ENCODE data around the gene C1QTNF9B. TPM values are rescaled to one million over a fixed set of nuclear protein-coding genes. Genes with fewer than 3 reads are reported as not detected.
"Not testable (repeated sequence)": the region's sequence is repeated elsewhere in the genome, so short reads cannot be mapped to it uniquely, and the experiment has no call there.

Gene C1QTNF9B
- total RNA-seq, 1 experiment from 2014 or later = not detected

GRCh38 chr13:23899555-23899954 lies 2.3 kb upstream of the C1QTNF9B start:
- DNase-seq (ENCODE audit: low spot score) = peak; percentile 26
- in situ Hi-C loops (cut with HindIII; ENCODE audit: low sequenced_read_pairs) = no loop called here

- in situ Hi-C loops (cut with HindIII; ENCODE audit: low sequenced_read_pairs) = no loop called here
- DNase-seq (ENCODE audit: low spot score) = no peak
Measured at GRCh38 chr13:23898101-23898500, 799 bp upstream of the C1QTNF9B start.

GRCh38 chr13:23894746-23895145 lies 2.6 kb downstream of the C1QTNF9B start:
- DNase-seq (ENCODE audit: low spot score); in situ Hi-C loops (cut with HindIII; ENCODE audit: low sequenced_read_pairs): not testable (repeated sequence)

- DNase-seq (ENCODE audit: low spot score); in situ Hi-C loops (cut with HindIII; ENCODE audit: low sequenced_read_pairs): not testable (repeated sequence)
Measured at GRCh38 chr13:23893791-23894190, 3.5 kb downstream of the C1QTNF9B start.

GRCh38 chr13:23889615-23890607 lies 7.4 kb downstream of the C1QTNF9B start:
- in situ Hi-C loops (cut with HindIII; ENCODE audit: low sequenced_read_pairs) = no loop called here
- DNase-seq (ENCODE audit: low spot score) = no peak

- in situ Hi-C loops (cut with HindIII; ENCODE audit: low sequenced_read_pairs) = no loop called here
- DNase-seq (ENCODE audit: low spot score) = peak; percentile 94
Measured at GRCh38 chr13:23888658-23889614, 8.4 kb downstream of the C1QTNF9B start, which contains the start of gene MIPEP. Gene MIPEP, minus strand, starts transcription at chr13:23889400. Its CDS starts 80 bp downstream, at chr13:23889320.

- in situ Hi-C loops (cut with HindIII; ENCODE audit: low sequenced_read_pairs) = not testable (repeated sequence)
Measured at GRCh38 chr13:23884361-23884760, 12.9 kb downstream of the C1QTNF9B start.

GRCh38 chr13:23883255-23883654 lies 14.0 kb downstream of the C1QTNF9B start:
- in situ Hi-C loops (cut with HindIII; ENCODE audit: low sequenced_read_pairs) = no loop called here
- DNase-seq (ENCODE audit: low spot score) = no peak

More at GRCh38 chr13:23884361-23884760, 12.9 kb downstream of the C1QTNF9B start:
- DNase-seq (ENCODE audit: low spot score) = not testable (repeated sequence)

GRCh38 chr13:23881402-23881800 lies 15.9 kb downstream of the C1QTNF9B start:
- DNase-seq (ENCODE audit: low spot score); in situ Hi-C loops (cut with HindIII; ENCODE audit: low sequenced_read_pairs): not testable (repeated sequence)

- in situ Hi-C loops (cut with HindIII; ENCODE audit: low sequenced_read_pairs); DNase-seq (ENCODE audit: low spot score): not testable (repeated sequence)
Measured at GRCh38 chr13:23880493-23881401, 16.6 kb downstream of the C1QTNF9B start.

GRCh38 chr13:23877286-23877685 lies 20.0 kb downstream of the C1QTNF9B start:
- in situ Hi-C loops (cut with HindIII; ENCODE audit: low sequenced_read_pairs) = no loop called here
- DNase-seq (ENCODE audit: low spot score) = no peak

- DNase-seq (ENCODE audit: low spot score) = no peak
- in situ Hi-C loops (cut with HindIII; ENCODE audit: low sequenced_read_pairs) = no loop called here
Measured at GRCh38 chr13:23876265-23876664, 21.0 kb downstream of the C1QTNF9B start.

- peak; percentile 32 for DNase-seq (ENCODE audit: low spot score)
- in situ Hi-C loops (cut with HindIII; ENCODE audit: low sequenced_read_pairs) = no loop called here
Measured at GRCh38 chr13:23871616-23872220, 25.6 kb downstream of the C1QTNF9B start.

- no peak for DNase-seq (ENCODE audit: low spot score)
- in situ Hi-C loops (cut with HindIII; ENCODE audit: low sequenced_read_pairs) = no loop called here
Measured at GRCh38 chr13:23870356-23871140, 26.8 kb downstream of the C1QTNF9B start.

- in situ Hi-C loops (cut with HindIII; ENCODE audit: low sequenced_read_pairs) = no loop called here
- no peak for DNase-seq (ENCODE audit: low spot score)
Measured at GRCh38 chr13:23868521-23868920, 28.8 kb downstream of the C1QTNF9B start.

- no peak for DNase-seq (ENCODE audit: low spot score)
- in situ Hi-C loops (cut with HindIII; ENCODE audit: low sequenced_read_pairs) = no loop called here
Measured at GRCh38 chr13:23867027-23867491, 30.2 kb downstream of the C1QTNF9B start.

- in situ Hi-C loops (cut with HindIII; ENCODE audit: low sequenced_read_pairs) = no loop called here
Measured at GRCh38 chr13:23866420-23867026, 30.8 kb downstream of the C1QTNF9B start.

More at GRCh38 chr13:23866420-23867026, 30.8 kb downstream of the C1QTNF9B start:
- no peak for DNase-seq (ENCODE audit: low spot score)

Data from G401 (cell line).